Gastrocnemius medialis (tissue), 4 donors: Measurements from ENCODE around the gene HIGD1C. TPM values are rescaled to one million over a fixed set of nuclear protein-coding genes. Genes with fewer than 3 reads are reported as not detected.
A peak's percentile ranks its signal among the peaks of the same experiment; 100 is the strongest.

ENCODE experiments used
- ATAC-seq, 2 donors: fragments of 150-250 bp; one replicate each; pipeline ENCODE4 v1.9.1; 2016
- DNase-seq, 2 donors: peaks; one replicate each; pipeline ENCODE4 v3.0.0-alpha.2; 2019
- H3K27ac ChIP-seq, 4 donors: fragments of 200-600 bp; sonication (generic); 1 replicate in 1 of 4; 2 replicates in 3 of 4; pipeline ENCODE4 v1.5.1; 2016 to 2018; ENCODE audit warnings: mild to moderate bottlenecking in 2 of 4, moderate library complexity in 1 of 4
- H3K27me3 ChIP-seq, 3 donors: fragments of 200-600 bp; sonication (generic) in 2 of 3; 1 replicate in 1 of 3; 2 replicates in 2 of 3; pipeline versions ENCODE4 v1.5.1 to v1.6.0; 2016 to 2019; ENCODE audit warnings: mild to moderate bottlenecking in 1 of 3, moderate library complexity in 1 of 3
- H3K36me3 ChIP-seq, 2 donors: fragments of 200-600 bp; sonication (generic) in 1 of 2; one replicate each; pipeline ENCODE4 v1.5.1; 2017 to 2018
- H3K4me1 ChIP-seq, 2 donors: fragments of 200-600 bp; sonication (generic) in 1 of 2; one replicate each; pipeline ENCODE4 v1.5.1; 2016 to 2017; ENCODE audit warnings: mild to moderate bottlenecking in 2 of 2
- H3K4me3 ChIP-seq, 4 donors: fragments of 200-600 bp; sonication (generic) in 3 of 4; 1 replicate in 1 of 4; 2 replicates in 3 of 4; pipeline ENCODE4 v1.5.1; 2016 to 2019; ENCODE audit warnings: mild to moderate bottlenecking in 2 of 4
- H3K9me3 ChIP-seq, 3 donors: fragments of 200-600 bp; sonication (generic) in 2 of 3; 1 replicate in 1 of 3; 2 replicates in 2 of 3; pipeline ENCODE4 v1.5.1; 2016 to 2019
- POLR2A ChIP-seq, 2 donors: fragments of 450-650 bp; IDR thresholded peaks; one replicate each; pipeline ENCODE4 v1.6.1; 2017; ENCODE audit warnings: antibody characterized with exemption in 2 of 2, mild to moderate bottlenecking in 2 of 2, moderate library complexity in 2 of 2
- in situ Hi-C, 4 donors: fragments of 200-750 bp; cut with MboI; loops; one replicate each; pipeline versions ENCODE4 v1.15.0 to v1.8.0; 2017; ENCODE audit warnings: low sequenced_read_pairs in 4 of 4
- intact Hi-C: fragments of 100-400 bp; cut with DNase I; formaldehyde crosslinking; loops from one replicate; pipeline ENCODE4 v1.15.1; 2023; ENCODE audit warnings: low total_unique reads
- total RNA-seq, 4 donors: library from RNA; depleted of rRNA; stranded (reverse); fragments of >200 nt; gene quantifications; one replicate each; pipeline versions ENCODE4 v1.1.0 to v1.2.3, GENCODE V29; 2016
- TF ChIP-seq, protein P1 (sequence below), 5 experiments: fragments of 450-650 bp in 3 of 5; fragments of 200-600 bp in 2 of 5; sonication (generic) in 2 of 5; IDR thresholded peaks in 4 of 5; conservative IDR thresholded peaks in 1 of 5; 1 replicate in 4 of 5; 2 replicates in 1 of 5; pipeline ENCODE4 v1.5.1; 2016 to 2019; ENCODE audit warnings: antibody characterized with exemption in 5 of 5, mild to moderate bottlenecking in 3 of 5, moderate library complexity in 3 of 5

The HIGD1C gene
- total RNA-seq, 4 donors from 2014 or later, result not detected

DNA sequence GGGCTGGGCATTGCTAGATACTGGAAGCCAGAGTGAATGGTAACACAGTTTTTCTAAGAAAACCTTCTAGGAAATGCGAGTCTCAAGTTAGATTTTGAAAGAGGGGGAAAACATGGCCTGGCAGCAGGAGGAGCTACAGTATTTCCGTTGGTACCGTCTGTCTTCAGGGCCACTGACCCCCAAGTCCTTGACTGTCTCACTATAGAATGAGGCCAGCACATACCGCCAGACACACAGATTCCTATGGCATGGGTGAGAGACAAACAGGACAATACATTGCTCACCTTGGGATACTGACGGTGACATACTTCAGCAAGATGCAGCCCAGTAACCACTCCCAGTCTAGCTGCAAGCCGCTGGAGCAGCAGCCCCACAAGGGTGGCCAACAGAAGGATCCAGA lies 52.2 kb downstream of the HIGD1C start:
- H3K27me3 ChIP-seq, result no peaks in the 10 kb centered on the region
- no peak for TF ChIP-seq POLR2A (IDR thresholded peaks at IDR 0.05)
- TF ChIP-seq, protein P1, sequence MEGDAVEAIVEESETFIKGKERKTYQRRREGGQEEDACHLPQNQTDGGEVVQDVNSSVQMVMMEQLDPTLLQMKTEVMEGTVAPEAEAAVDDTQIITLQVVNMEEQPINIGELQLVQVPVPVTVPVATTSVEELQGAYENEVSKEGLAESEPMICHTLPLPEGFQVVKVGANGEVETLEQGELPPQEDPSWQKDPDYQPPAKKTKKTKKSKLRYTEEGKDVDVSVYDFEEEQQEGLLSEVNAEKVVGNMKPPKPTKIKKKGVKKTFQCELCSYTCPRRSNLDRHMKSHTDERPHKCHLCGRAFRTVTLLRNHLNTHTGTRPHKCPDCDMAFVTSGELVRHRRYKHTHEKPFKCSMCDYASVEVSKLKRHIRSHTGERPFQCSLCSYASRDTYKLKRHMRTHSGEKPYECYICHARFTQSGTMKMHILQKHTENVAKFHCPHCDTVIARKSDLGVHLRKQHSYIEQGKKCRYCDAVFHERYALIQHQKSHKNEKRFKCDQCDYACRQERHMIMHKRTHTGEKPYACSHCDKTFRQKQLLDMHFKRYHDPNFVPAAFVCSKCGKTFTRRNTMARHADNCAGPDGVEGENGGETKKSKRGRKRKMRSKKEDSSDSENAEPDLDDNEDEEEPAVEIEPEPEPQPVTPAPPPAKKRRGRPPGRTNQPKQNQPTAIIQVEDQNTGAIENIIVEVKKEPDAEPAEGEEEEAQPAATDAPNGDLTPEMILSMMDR (IDR thresholded peaks at IDR 0.05 in 4 of 5, conservative IDR thresholded peaks at IDR 0.05 in 1 of 5), result no peak
- no peak for ATAC-seq
- no peak for DNase-seq
- no peak overlapping the region for H3K4me3 ChIP-seq
- H3K36me3 ChIP-seq, result peaks cover 0 to 48% of the 10 kb centered on the region in 2 donors
- H3K4me1 ChIP-seq, result peaks cover 6 to 8% of the 10 kb centered on the region in 2 donors
- in situ Hi-C loops (no loop called here), intact Hi-C loops (no loop called here)
- peak overlapping the region in 1 of 4 donors; percentile 13 for H3K27ac ChIP-seq
- H3K9me3 ChIP-seq, result no peaks in the 10 kb centered on the region

DNA sequence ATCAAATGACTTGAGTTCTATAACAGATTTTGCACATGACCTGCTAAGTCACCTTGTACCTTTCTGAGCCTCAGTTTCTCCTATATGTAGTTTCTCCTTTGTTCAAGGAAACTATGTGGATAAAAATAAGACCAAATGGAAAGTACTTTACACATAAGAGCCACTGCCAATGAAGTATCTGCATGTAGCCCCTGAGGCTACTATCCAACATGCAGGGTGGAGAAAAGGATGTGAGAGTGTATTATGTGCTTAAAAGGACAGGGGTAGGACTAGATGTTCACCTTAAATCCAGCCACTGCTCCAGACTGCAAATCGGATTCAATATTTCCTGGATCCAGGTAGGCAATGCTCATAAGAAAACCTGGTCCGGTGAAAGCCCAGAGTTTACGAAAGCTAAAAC lies 52.7 kb downstream of the HIGD1C start:
- ATAC-seq, result no peak
- Histone ChIP-seq H3K36me3 (peaks cover 0 to 42% of the 10 kb centered on the region in 2 donors), H3K4me1 (peaks cover 10 to 12% of the 10 kb centered on the region in 2 donors), H3K27ac (peak overlapping the region in 2 of 4 donors; percentile 13 to 21), H3K4me3 (no peak overlapping the region), H3K27me3 (no peaks in the 10 kb centered on the region), H3K9me3 (no peaks in the 10 kb centered on the region)
- in situ Hi-C loops, result no loop called here
- intact Hi-C loops, result no loop called here
- TF ChIP-seq, protein P1 (IDR thresholded peaks at IDR 0.05 in 4 of 5, conservative IDR thresholded peaks at IDR 0.05 in 1 of 5), result no peak
- TF ChIP-seq POLR2A (IDR thresholded peaks at IDR 0.05), result no peak
- DNase-seq, result no peak

DNA sequence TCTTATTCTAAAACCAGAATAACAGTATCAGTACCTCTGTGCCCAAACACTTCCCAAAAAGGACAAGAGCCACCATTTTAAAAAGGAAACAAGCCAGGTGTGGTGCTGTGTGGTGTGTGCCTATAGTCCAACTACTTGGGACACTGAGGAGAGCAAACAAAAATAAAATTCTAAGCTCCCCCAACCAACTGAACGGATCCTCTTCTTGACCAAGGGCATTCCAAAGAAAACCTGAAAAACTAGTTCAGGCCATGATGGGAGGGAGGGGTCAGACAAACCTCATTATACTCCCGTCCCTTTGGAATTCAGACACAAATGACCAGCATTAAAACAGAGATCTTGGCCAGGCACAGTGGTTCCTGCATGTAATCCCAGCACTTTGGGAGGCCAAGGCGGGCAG lies 53.3 kb downstream of the HIGD1C start:
- in situ Hi-C loops, result no loop called here
- Histone ChIP-seq H3K36me3 (peaks cover 0 to 36% of the 10 kb centered on the region in 2 donors), H3K9me3 (no peaks in the 10 kb centered on the region), H3K4me1 (peaks cover 12 to 13% of the 10 kb centered on the region in 2 donors), H3K27me3 (no peaks in the 10 kb centered on the region), H3K27ac (peak overlapping the region in 2 of 4 donors; percentile 15 to 21), H3K4me3 (no peak overlapping the region)
- TF ChIP-seq, protein P1 (IDR thresholded peaks at IDR 0.05 in 4 of 5, conservative IDR thresholded peaks at IDR 0.05 in 1 of 5), result no peak
- no peak for TF ChIP-seq POLR2A (IDR thresholded peaks at IDR 0.05)
- ATAC-seq (no peak), DNase-seq (no peak)
- intact Hi-C loops, result no loop called here

DNA sequence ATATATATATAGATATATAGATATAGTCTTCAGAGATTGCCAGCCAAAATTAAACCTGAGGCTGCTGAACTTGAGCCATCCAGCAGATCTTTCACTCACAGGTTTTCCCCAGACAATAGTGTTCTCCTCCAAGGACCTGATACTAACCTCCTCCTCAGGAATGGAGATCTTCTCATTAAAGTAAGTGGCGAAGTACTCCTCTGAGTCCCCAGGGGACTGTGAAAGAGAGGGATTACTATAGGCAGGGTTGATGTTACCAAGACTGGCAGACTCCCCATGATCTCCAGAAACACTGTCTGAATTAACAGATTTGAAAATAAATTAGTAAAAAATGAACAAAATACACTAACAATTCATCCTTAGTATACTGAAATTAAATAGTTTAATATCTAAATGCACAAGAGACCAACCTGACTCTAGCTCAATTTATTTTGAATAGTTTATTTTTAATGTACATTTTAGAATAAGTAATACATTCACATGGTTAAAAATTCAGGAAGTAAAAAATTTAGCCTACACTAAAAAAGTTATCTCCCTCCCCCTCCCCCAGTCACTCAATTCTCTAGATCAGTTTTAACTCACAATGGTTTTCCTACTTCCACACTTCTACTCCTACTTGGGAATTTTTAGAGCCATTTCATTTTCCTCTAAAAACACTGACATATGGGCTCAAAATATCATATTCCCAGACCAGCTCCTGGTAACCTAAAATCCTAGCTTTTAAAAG lies 56.1 kb downstream of the HIGD1C start:
- ATAC-seq (no peak), DNase-seq (no peak)
- in situ Hi-C loops (no loop called here), intact Hi-C loops (no loop called here)
- Histone ChIP-seq H3K4me3 (peak overlapping the region; percentile 8 to 46 (median 28)), H3K27ac (peak overlapping the region; percentile 72 to 89 (median 80)), H3K9me3 (no peaks in the 10 kb centered on the region), H3K36me3 (peaks cover 0 to 29% of the 10 kb centered on the region in 2 donors), H3K4me1 (peaks cover 29 to 32% of the 10 kb centered on the region in 2 donors), H3K27me3 (no peaks in the 10 kb centered on the region)
- TF ChIP-seq, protein P1 (IDR thresholded peaks at IDR 0.05 in 4 of 5, conservative IDR thresholded peaks at IDR 0.05 in 1 of 5), result no peak
- TF ChIP-seq POLR2A (IDR thresholded peaks at IDR 0.05), result no peak
